ENCODE measurements around the gene TCAP.

The TCAP gene

GRCh38 chr17:39674702-39675389 is 9.7 kb downstream of the TCAP start:
- peaks cover 64% of the 10 kb centered on the region for H3K4me1 ChIP-seq (ENCODE audit: control insufficient read depth, low read length)
- H3K27me3 ChIP-seq (ENCODE audit: control insufficient read depth, low read length), result 0 out of 2 replicates have a peak, but pooled peaks cover 3% of the 10 kb centered on the region
- peaks cover 2% of the 10 kb centered on the region; the same call in 1 of the 2 replicates for H3F3A ChIP-seq (ENCODE audit: control insufficient read depth, insufficient read depth)
- H3K4me3 ChIP-seq (ENCODE audit: low read length), result no peak overlapping the region
- no peaks in the 10 kb centered on the region for H3K9me2 ChIP-seq (replicated peaks; ENCODE audit: control insufficient read depth, low read length)
- H3K9me3 ChIP-seq (ENCODE audit: control insufficient read depth, insufficient read depth, low read length), result no peaks in the 10 kb centered on the region
- peak overlapping the region; percentile 51 for H3K27ac ChIP-seq (ENCODE audit: low read depth, low read length)
- no peaks in the 10 kb centered on the region for H4K20me1 ChIP-seq (ENCODE audit: control insufficient read depth, insufficient read depth, low read depth, low read length)
- H3K79me2 ChIP-seq (ENCODE audit: control insufficient read depth, low read length), result no peaks in the 10 kb centered on the region
- TF ChIP-seq, protein P1, sequence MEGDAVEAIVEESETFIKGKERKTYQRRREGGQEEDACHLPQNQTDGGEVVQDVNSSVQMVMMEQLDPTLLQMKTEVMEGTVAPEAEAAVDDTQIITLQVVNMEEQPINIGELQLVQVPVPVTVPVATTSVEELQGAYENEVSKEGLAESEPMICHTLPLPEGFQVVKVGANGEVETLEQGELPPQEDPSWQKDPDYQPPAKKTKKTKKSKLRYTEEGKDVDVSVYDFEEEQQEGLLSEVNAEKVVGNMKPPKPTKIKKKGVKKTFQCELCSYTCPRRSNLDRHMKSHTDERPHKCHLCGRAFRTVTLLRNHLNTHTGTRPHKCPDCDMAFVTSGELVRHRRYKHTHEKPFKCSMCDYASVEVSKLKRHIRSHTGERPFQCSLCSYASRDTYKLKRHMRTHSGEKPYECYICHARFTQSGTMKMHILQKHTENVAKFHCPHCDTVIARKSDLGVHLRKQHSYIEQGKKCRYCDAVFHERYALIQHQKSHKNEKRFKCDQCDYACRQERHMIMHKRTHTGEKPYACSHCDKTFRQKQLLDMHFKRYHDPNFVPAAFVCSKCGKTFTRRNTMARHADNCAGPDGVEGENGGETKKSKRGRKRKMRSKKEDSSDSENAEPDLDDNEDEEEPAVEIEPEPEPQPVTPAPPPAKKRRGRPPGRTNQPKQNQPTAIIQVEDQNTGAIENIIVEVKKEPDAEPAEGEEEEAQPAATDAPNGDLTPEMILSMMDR (IDR thresholded peaks at IDR 0.05; ENCODE audit: low read depth, low read length, poor library complexity, severe bottlenecking), result no peak
- no peak for TF ChIP-seq EZH2phosphoT487 (IDR thresholded peaks at IDR 0.05; ENCODE audit: borderline replicate concordance, low read length)
- H3K36me3 ChIP-seq (ENCODE audit: control insufficient read depth, low read length), result no peaks in the 10 kb centered on the region
- peak overlapping the region; percentile 10 for H3K4me2 ChIP-seq (ENCODE audit: low read length)

DNA sequence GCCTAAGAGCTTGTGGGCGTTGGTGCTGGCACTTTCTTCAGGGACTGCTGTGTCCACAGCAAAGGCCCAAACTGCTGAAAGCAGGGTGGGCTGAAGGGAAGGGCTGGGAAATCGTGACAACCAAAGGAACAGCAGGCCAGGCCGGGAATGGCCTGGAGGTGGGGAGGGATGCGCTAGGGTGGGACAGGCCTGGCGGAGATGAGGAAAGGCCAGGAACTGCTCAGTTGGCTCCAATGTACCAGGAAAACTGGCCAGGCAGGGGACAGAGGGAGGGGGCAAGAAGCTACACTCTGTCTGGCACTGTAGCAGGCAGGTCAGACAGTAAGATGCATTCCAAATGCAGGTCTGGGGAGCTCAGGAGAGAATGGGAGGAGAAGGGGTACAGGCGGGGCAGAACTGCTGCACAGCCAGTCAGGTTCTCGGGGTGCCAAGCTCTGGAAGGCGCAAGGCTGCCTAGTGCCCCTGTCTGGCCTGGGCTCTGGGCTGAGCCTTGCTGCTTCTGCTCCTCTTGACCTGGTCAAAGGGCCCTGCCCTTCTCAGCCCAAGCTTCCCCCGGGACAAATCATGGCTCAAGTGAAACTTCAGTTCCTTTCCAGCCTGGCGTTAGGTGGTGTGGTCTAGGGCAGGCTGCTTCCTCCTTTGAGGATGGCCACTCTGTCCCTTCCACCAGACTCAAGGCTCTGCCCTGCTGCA is 10.4 kb downstream of the TCAP start:
- H3K9me2 ChIP-seq (replicated peaks; ENCODE audit: control insufficient read depth, low read length), result no peaks in the 10 kb centered on the region
- H3K4me3 ChIP-seq (ENCODE audit: low read length), result no peak overlapping the region
- H4K20me1 ChIP-seq (ENCODE audit: control insufficient read depth, insufficient read depth, low read depth, low read length), result no peaks in the 10 kb centered on the region
- H3F3A ChIP-seq (ENCODE audit: control insufficient read depth, insufficient read depth), result peaks cover 2% of the 10 kb centered on the region; the same call in 1 of the 2 replicates
- peaks cover 71% of the 10 kb centered on the region for H3K4me1 ChIP-seq (ENCODE audit: control insufficient read depth, low read length)
- no peaks in the 10 kb centered on the region for H3K79me2 ChIP-seq (ENCODE audit: control insufficient read depth, low read length)
- H3K36me3 ChIP-seq (ENCODE audit: control insufficient read depth, low read length), result no peaks in the 10 kb centered on the region
- TF ChIP-seq, protein P1 (IDR thresholded peaks at IDR 0.05; ENCODE audit: low read depth, low read length, poor library complexity, severe bottlenecking), result no peak
- TF ChIP-seq EZH2phosphoT487 (IDR thresholded peaks at IDR 0.05; ENCODE audit: borderline replicate concordance, low read length), result no peak
- H3K27me3 ChIP-seq (ENCODE audit: control insufficient read depth, low read length), result 0 out of 2 replicates have a peak, but pooled peaks cover 3% of the 10 kb centered on the region
- H3K9me3 ChIP-seq (ENCODE audit: control insufficient read depth, insufficient read depth, low read length), result no peaks in the 10 kb centered on the region
- peak overlapping the region; percentile 51 for H3K27ac ChIP-seq (ENCODE audit: low read depth, low read length)
- H3K4me2 ChIP-seq (ENCODE audit: low read length), result peak overlapping the region; percentile 46

DNA sequence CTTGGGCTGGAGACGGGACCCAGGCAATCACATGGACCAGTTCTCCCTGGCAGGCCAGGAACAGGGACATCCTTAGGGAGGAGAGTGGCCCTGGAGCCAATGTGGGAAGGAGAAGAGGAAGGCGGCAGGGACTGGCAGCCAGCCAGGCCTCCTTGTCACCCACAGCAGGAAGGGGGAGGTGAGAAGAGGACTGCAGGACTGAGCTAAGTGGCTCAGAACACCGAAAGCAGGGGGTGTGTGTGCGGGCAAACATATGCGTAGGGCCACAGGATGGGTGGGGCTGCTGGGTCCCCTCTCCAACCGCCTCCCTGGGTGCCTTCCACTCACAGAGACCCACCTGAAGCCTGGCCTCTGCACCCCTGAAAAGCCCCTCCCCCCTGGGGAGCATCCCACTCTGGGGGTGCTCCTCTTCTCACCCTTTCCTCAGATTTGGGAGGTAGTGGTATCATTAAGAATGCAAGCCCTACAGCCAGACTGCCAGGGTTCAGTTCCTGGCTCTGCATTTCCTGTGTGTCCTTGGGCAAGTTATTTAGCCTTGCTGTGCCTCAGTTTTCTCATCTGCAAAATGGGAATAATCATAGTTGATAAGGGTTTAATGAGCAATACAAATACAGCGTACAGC is 11.2 kb downstream of the TCAP start:
- Histone ChIP-seq H4K20me1 (ENCODE audit: control insufficient read depth, insufficient read depth, low read depth, low read length) (no peaks in the 10 kb centered on the region), H3K4me3 (ENCODE audit: low read length) (no peak overlapping the region), H3K36me3 (ENCODE audit: control insufficient read depth, low read length) (no peaks in the 10 kb centered on the region), H3K4me1 (ENCODE audit: control insufficient read depth, low read length) (peaks cover 74% of the 10 kb centered on the region), H3K9me2 (replicated peaks; ENCODE audit: control insufficient read depth, low read length) (no peaks in the 10 kb centered on the region), H3K27me3 (ENCODE audit: control insufficient read depth, low read length) (0 out of 2 replicates have a peak, but pooled peaks cover 3% of the 10 kb centered on the region), H3K4me2 (ENCODE audit: low read length) (peak overlapping the region; percentile 46), H3F3A (ENCODE audit: control insufficient read depth, insufficient read depth) (peaks cover 2% of the 10 kb centered on the region; the same call in 1 of the 2 replicates), H3K9me3 (ENCODE audit: control insufficient read depth, insufficient read depth, low read length) (no peaks in the 10 kb centered on the region), H3K79me2 (ENCODE audit: control insufficient read depth, low read length) (no peaks in the 10 kb centered on the region), H3K27ac (ENCODE audit: low read depth, low read length) (peak overlapping the region; percentile 51)
- no peak for TF ChIP-seq EZH2phosphoT487 (IDR thresholded peaks at IDR 0.05; ENCODE audit: borderline replicate concordance, low read length)
- TF ChIP-seq, protein P1 (IDR thresholded peaks at IDR 0.05; ENCODE audit: low read depth, low read length, poor library complexity, severe bottlenecking), result no peak

Data from DOHH2 (cell line).